Activated gamma-delta T cell (primary cell): ENCODE measurements around the gene GPX4.

Source experiments
- DNase-seq: peaks from one replicate; lab custom pipeline; 2025; lab: John Stamatoyannopoulos, UW

GPX4 gene

DNA sequence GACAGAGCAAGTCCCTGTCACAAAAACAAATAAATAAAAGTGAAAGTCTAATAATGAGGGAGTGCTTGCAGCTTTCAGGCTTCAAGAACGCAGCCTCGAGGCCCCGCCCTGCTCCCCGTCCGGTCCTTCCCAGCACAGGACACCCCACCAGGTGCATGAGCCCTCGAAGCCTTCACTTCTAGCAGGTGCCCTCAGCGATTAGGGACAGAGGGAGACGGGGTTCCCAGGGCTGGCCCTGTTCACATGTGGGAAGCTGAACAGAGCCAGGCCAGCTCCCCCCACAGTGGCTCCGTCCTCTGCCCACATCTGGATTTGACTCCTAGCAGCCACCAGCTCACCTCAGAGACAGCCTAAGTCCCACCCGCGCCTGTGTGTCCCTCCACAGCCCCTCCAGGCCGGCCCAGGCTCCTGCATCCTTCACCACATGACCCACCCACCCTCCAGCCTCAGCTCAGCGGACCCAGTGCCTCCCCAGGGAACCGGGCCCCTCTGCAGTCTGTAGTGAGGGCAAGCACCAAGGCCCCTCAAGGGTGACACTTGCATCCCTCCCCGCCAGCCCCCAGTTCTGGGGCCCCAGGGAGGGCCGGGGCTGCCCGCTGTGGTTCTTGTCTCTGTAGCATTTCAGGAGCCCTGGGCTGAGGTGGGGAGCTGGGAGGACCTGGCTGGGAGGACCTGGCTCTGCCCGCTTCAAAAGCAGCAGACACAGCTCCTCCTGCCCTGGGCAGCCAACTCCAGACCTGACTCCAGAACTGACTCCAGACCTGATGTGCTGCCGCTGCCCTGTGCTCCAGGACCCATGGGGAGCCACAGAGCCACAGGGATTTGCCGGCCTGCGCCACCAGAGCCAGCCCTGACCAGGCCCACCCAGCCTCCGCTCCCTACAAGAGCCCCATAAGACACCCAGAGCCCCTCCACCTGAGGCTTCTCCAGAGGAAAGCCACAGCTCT lies 27.2 kb downstream of the GPX4 start:
- no peak for DNase-seq

DNA sequence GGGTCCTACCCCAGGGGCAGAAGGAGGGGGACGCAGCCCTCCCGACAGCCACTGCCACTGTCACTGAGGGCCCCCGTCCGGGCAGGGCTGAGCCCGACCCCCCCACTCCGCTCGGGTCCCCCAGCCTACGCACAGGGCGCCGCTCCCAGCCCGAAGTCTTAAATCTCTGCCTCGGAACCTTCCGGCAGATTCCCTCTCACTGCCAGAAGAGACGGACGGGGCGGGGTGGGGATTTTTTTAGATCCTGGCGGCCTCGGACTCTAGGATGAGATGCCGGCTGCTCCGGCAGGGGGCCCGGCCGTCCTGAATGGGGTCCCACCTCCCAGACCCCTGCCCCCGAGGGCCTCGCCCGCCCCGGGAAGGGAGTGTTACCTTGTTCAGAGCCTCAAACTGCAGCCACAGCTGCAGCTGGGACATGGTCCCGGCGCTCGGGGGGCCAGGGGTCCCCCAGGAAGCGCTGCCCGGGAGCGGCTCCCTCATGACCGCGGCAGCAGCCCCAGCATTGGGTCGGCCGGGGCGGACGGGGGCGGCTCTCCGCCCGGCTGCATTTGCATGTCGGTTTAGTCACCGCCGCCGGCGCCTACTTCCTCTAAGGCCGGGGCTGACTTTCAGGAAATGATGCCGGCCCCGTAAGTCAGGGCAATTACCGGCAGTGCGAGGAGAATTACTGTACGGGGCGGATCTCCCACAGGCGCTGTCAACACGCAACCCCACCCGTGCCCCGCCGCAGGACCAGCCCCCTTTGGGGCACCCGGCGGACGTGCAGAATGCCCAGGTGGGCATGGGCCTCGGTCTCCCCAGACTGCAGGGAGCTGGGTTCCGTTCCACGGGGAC lies 28.1 kb downstream of the GPX4 start:
- DNase-seq: peak; percentile 78

DNA sequence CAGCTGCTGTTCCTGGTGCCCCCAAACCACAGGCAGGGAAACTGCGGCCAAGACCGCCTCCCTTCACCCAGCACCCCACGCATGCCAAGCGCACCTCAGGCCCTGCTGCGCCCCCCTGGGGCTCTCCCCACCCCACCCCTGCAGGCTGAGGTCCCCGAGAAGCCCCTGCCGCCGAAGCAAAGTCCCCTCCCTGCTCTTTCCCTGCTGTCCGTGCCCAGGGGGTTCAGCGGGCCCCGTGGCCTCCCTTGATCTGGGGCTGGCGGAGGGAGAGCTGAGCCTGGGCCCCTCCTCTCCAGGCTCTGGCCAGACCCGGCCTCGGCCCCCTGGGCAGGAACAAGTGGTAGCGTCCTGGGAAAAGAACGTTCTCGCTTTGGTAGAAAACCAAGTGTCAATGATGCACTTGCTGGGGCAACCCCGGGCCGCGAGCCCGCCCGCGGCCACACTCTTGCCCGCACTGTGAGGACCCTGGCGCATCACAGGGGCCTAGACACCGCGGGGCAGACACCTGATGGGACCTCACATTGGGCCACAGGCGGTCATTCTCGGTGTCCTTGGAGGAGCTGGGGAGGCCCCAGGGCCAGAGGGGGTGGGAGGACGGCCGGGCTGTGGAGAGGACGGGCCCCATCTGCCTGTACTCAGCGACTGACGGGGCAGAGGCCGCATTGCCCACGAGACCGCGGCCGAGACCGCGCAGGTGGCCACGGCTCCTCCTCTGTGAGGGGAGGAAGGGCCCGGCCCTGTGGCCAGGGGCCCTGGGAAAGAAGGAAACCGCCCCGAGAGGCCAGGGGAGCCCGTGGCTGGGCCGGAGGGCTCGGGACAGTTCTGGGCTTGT lies 29.0 kb downstream of the GPX4 start:
- peak; percentile 58 for DNase-seq

DNA sequence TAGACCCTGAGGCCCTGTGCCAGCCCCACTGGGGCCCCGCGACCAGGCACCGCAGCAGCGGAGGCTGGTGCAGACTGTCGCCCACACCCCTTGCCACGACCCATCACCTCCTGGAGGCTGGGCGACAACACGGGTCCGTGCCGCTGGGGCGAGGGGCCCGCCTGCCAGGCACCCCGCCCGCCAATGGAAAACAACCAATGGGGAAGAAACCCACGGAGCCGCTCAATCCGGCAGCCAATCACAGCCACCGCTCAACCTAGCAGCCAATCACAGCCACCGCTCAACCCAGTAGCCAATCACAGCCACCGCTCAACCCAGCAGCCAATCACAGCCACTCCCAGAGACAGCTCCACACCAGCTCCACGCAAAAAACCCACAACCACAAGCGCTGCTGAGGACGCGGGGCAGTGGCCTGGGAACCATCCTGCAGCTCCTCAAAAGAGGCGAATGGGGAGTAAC lies 29.7 kb downstream of the GPX4 start:
- DNase-seq: peak; percentile 62

DNA sequence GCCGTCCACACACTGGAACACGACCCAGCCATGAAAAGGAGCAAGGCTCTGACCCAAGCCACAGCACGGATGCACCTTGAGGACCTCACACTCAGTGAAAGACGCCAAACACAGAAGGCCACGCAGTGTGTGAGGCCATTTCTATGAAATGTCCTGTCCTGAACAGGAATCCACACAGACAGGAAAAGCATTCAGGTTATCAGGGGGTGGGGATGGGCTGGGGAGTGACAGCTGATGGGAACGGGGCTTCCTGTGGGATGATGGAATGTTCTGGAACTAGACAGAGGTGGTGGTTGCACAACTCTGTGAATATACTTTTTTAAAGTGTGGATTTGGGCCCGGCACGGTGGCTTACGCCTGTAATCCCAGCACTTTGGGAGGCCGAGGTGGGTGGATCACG lies 30.6 kb downstream of the GPX4 start:
- no peak for DNase-seq

DNA sequence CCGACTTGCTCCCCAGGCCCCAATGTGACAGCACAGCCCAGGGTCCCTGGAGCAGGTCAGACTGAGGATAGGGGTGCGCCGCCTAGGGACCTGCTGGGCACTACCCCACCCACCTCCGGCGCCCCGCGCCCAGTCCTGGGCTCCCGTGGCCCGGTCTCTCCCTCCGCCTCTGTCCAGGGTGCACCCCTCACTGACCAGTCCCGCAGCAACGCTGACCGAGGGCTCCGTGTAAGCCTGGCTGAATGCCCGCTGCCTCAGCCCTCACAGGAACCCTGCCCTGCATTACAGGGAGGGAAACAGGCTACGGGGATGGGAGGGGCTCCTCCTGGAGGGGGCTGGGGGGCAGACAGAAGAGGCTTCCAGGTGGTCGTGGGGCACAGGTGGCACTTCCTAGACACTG lies 31.7 kb downstream of the GPX4 start:
- no peak for DNase-seq

DNA sequence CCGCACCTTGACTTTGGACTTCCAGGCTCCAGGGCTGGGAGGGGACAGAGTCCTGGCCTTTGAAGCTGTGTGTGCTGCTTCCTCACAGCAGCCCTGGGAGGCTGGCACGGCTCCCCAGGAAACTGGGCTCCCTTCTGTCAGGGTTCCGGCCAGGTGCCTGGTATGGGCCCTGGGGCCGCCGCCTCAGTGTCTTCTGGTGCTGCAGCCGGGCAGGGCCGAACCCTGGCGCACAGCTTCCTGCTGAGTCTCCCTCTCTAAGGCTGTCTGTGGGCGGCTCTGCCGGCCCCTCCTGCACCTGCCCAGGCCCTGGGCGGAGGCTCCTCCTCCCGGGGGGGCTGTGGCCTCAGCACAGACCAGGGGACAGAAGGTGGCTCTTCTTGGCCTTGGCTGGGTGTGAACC lies 32.4 kb downstream of the GPX4 start:
- no peak for DNase-seq

DNA sequence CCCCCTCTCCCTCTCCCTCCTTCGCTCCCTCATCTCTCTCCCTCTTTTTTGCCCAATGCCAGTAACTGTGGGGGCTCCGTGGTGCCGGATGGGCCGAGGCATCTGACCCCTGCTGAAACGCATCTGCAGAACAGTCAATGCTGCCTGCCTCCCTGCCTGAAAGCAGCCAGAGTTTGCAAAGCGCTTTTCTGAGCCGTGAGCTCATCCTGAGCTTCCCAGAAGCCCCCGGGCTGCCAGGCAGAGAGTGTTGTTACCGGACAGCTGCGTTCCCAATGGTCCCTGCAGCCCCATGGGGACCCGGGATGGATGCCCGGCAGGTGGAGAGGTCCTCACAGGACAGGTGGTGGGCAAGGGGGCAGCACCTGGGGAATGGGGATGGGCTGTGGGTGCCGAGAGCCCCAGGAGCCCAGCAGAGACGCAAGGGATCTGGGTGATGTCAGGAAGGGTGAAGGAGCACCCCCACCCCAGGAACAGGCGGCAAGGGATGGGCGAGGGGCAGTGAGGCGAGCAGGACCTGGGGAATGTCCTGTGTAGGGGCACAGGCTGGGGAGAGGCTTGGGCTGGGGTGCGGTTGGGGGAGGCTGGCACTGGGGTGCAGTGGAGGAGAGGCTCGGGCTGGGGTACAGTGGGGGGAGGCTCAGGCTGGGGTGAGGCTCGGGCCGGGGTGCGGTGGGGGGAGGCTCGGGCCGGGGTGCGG lies 33.0 kb downstream of the GPX4 start:
- no peak for DNase-seq

DNA sequence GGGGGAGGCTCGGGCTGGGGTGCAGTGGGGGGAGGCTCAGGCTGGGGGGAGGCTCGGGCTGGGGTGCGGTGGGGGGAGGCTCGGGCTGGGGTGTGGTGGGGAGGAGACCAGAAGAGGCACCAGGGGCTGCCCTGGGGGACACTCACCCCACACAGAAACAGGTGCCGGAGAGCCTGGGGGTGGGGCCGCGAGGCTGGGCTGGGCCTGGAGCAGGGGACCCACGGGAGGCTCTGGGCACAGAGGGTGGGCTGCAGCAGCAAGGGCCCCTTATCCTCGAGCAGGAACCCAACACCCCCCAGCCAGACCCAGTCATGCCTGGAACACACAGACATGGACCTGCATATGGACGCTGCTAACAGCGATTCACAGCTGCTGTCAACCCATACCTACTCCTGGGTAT lies 34.3 kb downstream of the GPX4 start:
- no peak for DNase-seq

DNA sequence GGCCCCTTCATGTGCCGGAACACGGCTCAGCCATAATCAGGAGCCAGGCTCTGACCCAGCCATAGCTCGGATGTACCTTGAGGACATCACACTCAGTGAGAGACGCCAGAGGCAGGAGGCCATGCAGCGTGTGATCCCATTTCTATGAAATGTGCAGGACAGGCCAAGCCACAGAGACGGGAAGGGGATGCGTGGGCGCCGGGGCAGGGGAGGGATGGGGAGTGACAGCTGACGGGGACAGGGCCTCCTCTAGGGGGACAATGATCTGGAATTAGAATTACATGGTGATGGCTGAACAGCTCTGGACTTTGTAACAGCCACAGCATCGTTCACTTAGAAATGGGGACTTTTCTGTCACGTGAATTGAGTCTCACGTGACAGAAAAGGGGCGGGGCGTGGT lies 35.3 kb downstream of the GPX4 start:
- no peak for DNase-seq

DNA sequence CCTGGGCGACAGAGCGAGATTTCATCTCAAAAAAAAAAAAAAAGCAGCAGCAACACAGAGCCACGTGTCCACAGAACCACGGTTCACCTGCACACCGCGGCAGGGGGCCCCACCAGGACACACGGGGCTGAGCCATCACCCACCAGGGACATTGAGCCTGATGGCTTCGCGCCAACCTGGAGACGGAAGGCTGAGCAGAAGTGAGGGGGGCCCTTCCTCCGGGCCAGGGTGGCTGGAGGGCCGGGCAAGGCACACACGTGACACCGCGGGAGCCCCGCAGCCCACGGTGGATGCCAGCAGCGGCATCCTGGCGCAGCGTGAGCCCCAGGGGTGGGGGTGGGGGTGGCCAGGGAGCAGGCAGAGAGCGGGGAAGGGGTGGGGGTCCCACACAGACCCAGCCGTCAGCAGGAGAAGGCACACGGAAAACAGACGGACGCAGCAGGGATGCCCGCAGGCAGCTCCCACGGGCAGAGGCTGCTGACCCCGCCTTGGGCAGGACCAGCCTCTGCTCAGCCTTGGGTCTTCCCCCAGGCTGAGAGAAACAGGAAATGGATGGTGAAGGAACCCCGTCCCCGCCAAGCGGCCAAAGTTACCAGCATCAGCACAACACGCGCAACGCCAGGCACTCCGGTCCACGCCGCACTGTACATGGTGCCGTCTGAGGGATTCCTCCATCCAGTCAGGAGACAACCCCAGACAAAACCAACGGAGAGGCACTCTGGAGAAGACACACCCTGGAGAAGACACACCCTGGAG lies 36.7 kb downstream of the GPX4 start:
- no peak for DNase-seq

DNA sequence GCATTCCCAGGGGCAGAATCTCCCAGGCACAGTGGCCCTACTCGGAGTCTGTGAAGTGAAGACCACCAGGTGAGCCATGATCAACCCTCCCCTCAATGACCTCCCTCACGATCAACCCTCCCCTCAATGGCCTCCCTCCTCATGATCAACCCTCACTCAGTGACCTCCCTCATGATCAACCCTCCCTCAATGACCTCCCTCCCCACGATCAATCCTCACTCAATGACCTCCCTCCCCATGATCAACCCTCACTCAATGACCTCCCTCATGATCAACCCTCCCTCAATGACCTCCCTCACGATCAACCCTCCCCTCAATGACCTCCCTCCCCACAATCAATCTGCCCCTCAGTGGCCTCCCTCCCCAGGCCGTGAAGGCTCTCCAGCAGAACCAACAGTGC lies 38.1 kb downstream of the GPX4 start:
- DNase-seq: no peak

DNA sequence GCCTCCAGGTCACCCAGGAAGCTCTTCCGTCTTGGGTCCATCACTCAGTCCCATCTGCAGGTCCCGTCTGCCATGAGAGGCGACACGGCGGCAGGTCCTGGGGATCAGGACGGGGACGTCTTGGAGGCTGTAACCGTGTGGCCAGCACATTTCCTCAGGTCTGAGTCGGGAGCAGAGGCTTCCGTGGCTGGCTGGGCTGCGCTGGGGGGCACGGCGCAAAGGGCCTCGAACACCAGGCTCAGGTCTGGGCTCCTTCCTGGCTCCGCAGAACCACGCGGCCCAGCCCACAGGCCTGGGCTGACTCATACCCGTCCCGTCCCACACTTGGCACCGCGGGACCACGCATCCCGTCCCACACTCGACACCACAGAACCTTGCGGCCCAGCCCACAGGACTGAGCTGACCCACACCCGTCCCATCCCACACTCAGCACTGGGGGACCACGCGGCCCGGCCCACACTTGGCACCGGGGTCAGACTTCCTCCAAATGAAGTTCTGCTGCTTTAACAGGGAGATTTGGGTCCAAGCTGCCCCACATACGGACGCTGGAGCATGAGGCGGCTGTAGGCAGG lies 40.1 kb downstream of the GPX4 start:
- DNase-seq: no peak

DNA sequence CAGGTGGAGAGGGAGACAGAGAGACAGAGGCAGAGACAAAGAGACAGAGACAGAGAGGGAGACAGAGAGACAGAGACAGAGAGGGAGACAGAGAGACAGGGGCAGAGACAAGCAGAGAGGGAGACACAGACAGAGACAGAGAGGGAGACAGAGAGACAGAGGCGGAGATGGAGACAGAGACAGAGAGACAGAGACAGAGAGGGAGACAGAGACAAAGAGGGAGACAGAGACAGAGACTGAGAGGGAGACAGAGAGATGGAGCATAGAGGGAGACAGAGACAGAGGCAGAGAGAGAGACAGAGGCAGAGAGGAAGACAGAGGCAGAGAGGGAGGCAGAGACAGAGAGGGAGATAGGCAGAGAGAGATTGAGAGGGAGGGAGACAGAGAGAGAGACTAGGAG lies 40.9 kb downstream of the GPX4 start:
- no peak for DNase-seq

DNA sequence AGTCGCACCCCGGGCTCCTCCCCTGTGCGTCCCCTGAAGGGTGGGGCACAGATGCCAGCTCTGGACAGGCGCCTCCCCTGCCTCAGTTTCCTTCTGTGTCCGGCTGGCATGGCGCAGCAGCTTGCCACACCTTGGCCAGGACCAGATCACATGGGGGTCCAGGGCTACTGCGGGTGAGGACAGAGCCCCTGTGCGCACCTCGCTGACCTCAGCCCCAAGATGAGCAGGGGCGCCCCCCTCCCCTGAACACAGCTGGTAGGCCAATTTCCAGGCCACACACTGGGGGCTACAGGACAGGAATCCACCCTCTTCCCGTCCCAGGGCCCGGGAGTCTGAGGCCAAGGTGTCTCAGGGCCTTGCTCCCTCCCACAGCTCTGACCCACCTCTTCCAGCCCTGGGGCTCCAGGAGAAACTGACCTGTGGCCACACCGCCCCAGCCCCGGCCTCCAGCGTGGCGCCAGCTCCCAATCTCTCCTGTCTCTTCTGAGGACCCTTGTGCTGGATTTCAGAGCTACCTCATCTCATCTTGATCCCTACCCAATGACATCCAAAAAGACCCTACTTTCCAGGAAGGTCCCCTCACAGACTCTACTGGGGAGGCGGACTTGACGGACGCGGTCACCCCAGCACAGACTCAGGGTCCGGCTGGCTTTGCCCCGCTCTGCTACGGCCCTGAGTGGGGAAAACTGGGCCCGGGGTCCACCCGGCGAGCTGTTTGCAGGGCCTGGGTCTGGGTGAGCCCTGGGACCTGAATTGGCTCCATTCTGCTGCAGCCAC lies 42.0 kb downstream of the GPX4 start:
- DNase-seq: no peak

DNA sequence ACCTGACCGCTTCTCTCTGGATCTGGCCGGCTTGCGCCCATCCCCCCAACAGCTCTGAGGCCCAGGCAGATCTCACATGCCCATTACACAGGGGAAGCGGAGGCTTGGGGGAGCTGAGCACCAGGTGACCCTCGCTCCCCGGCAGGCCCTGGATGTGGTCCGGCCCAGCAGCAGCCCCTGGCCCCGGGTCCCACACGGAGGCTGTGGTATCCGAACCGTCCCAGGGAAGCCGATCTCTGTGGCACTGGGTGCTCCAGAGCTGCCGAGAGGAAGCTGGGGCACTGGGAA lies 42.6 kb downstream of the GPX4 start:
- DNase-seq: no peak

DNA sequence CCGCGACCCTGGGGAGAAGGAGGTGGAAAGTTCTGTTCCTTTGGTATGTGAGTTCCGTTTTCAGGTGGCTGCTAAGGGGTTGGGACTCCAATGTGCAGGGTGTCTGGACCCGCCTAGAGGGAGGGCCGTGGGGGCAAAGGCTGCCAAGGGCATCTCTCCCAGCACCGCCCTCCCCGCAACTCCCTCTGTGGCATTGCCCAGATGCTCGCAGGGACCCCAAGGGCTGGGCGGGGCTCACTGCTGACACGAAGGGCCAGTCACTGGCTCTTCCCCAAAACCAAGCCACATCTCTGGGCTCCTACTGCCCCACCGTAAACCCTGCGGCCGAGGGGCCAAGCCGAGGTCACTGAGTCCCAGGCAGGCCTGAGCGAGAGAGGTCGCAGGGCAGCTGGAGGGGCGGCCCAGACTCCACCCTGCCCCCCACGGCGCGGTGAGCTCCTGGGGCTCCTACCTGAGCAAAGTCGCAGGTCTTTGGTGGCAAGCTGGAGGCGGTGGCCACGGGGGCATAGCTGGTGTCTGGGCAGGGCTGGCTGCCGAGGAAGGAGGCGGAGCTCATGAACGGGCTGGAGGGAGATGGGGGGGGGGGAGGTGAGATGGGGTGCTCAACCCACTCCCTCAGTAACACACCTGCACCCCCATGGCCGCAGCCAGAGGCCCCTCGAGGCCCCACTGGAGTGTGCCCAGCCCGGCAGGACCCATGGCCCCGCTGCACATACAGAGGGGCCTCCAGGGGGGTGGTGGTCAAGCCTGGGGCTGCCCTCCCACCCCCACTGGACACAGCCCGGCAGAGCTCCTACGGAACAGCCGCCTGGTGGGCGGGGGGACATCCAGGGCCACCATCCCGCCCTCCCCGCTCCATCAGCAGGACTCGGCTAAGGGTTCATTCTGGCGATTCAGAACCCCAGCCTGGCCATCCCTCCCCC lies 43.3 kb downstream of the GPX4 start:
- no peak for DNase-seq

DNA sequence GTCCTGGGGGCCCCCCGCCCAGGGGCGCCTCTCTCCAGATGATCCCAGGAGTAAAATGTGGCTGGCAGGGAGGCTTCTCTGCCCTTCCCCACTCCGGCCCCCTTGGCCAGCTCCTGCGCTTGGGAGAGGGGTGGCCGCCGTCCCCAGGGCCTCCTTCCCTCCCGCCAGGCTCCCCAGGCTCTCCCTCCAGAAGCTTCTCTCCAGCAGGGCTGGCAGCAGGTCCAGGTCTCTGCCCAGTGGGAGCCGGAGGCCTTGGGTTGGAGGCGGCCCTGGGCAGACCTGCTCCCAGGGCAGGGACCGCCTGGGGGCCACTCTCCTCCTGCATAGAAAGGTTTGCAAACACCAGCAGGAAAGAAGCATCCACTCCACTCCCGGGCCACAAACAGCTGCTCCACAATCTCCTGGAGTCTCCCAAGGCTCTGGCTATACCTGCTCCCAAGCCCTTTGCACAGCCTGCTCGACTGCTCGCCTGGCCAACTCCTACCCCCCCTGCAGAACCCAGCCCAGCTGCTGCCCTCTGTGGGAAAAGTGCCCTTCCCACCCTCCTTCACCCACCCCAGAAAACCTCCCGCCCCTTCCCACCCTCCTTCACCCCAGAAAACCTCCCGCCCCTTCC lies 44.2 kb downstream of the GPX4 start:
- DNase-seq: no peak
